Loucy (cell line): ENCODE results near the gene JSRP1.

Experiments used
- H2AFZ ChIP-seq: fragments of 200-600 bp; sonication (generic); 2 replicates; pipeline ENCODE4 v1.6.0; 2016; ENCODE audit warnings: antibody characterized with exemption, mild to moderate bottlenecking, low read length, moderate library complexity
- H3F3A ChIP-seq: fragments of 200-600 bp; 2 replicates; pipeline ENCODE4 v1.6.0; 2016; ENCODE audit warnings: antibody characterized with exemption, low read depth, mild to moderate bottlenecking
- H3K27me3 ChIP-seq: fragments of 200-600 bp; sonication (generic); 2 replicates; pipeline ENCODE4 v1.6.1; 2014; ENCODE audit warnings: low read length, mild to moderate bottlenecking; ENCODE audit not compliant: insufficient read depth, poor library complexity, severe bottlenecking
- H3K36me3 ChIP-seq: fragments of 200-600 bp; sonication (generic); 2 replicates; pipeline ENCODE4 v1.6.1; 2016; ENCODE audit warnings: low read length; ENCODE audit not compliant: insufficient read depth
- H3K4me1 ChIP-seq: fragments of 200-600 bp; sonication (generic); 2 replicates; pipeline ENCODE4 v1.5.1; 2014; ENCODE audit warnings: low read length, mild to moderate bottlenecking; ENCODE audit not compliant: insufficient read depth, poor library complexity, severe bottlenecking
- H3K4me2 ChIP-seq: fragments of 200-600 bp; sonication (generic); 2 replicates; pipeline ENCODE4 v1.6.0; 2014; ENCODE audit warnings: antibody characterized with exemption, low read length, low read depth, mild to moderate bottlenecking; ENCODE audit not compliant: poor library complexity, severe bottlenecking
- H3K4me3 ChIP-seq: fragments of 200-600 bp; sonication (generic); 2 replicates; pipeline ENCODE4 v1.5.1; 2014; ENCODE audit warnings: low read length, mild to moderate bottlenecking, mixed read lengths; ENCODE audit not compliant: poor library complexity, severe bottlenecking
- H3K79me2 ChIP-seq: fragments of 200-600 bp; sonication (generic); 2 replicates; pipeline ENCODE4 v1.6.1; 2014; ENCODE audit warnings: low read length; ENCODE audit not compliant: insufficient read depth
- H3K9ac ChIP-seq: fragments of 200-600 bp; sonication (generic); 2 replicates; pipeline ENCODE4 v1.6.0; 2014; ENCODE audit warnings: mild to moderate bottlenecking, low read depth, low read length, moderate library complexity; ENCODE audit not compliant: poor library complexity, severe bottlenecking
- H3K9me2 ChIP-seq: fragments of 200-600 bp; sonication (generic); replicated peaks from 2 replicates; pipeline ENCODE4 v1.6.1; 2016; ENCODE audit warnings: low read depth, low read length, mixed read lengths
- H3K9me3 ChIP-seq: fragments of 200-600 bp; sonication (generic); 2 replicates; pipeline ENCODE4 v1.6.1; 2014; ENCODE audit warnings: mild to moderate bottlenecking, antibody characterized with exemption, low read length, low read depth; ENCODE audit not compliant: insufficient read depth
- H4K20me1 ChIP-seq: fragments of 200-600 bp; sonication (generic); 2 replicates; pipeline ENCODE4 v1.6.0; 2014; ENCODE audit warnings: antibody characterized with exemption, low read length, mild to moderate bottlenecking; ENCODE audit not compliant: insufficient read depth, poor library complexity, severe bottlenecking
- EZH2phosphoT487 ChIP-seq: fragments of 200-600 bp; IDR thresholded peaks from 2 replicates; pipeline ENCODE4 v1.6.1; 2018; ENCODE audit warnings: antibody characterized with exemption, mild to moderate bottlenecking, moderate library complexity, borderline replicate concordance
- TF ChIP-seq, protein P1 (sequence below): fragments of 200-600 bp; sonication (generic); conservative IDR thresholded peaks from 2 replicates; pipeline ENCODE4 v1.5.1; 2014; ENCODE audit warnings: mild to moderate bottlenecking, antibody characterized with exemption, low read length

The JSRP1 gene

DNA sequence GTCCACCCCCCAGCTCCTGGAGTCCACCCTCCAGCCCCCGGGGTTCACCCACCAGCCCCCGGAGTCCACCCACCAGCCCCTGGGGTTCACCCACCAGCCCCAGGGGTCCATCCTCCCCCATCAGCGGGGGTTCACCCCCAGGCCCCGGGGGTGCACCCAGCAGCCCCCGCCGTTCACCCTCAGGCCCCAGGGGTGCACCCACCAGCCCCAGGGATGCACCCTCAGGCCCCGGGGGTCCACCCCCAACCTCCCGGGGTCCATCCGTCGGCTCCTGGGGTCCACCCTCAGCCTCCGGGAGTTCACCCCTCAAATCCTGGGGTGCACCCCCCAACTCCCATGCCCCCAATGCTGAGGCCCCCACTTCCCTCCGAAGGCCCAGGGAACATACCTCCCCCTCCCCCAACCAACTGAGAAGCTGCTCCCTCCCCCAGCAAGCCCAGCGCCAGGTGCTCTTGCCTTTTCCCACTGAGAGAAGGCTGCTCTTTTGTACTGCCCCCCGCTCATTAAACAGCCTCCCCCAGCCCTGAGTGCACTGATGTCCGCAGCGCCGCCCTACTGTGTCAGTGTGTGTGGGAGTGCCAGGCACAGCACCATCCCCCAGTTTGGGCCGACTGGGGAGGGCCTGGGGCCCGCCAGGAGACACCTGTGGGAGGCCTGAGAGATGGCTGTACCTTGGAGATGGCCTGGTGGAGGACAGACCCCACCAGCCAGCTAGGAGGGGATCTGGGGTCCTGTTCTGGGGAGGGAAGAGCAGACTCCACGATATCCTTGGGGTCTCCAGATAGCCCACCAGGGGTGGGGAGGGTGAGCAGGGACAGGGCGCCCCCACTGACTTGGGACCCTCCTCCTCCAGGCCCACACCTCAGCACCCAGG is 7.8 kb downstream of the JSRP1 start:
- peaks cover 19% of the 10 kb centered on the region for H4K20me1 ChIP-seq
- H3K9me3 ChIP-seq, result no peaks in the 10 kb centered on the region
- peaks cover 22% of the 10 kb centered on the region for H3K79me2 ChIP-seq
- H3K27me3 ChIP-seq, result no peaks in the 10 kb centered on the region
- peaks cover 67% of the 10 kb centered on the region; the same call in 1 of the 2 replicates for H3K36me3 ChIP-seq
- H3K9me2 ChIP-seq, result no peaks in the 10 kb centered on the region
- no peak overlapping the region for H2AFZ ChIP-seq
- no peak for TF ChIP-seq EZH2phosphoT487
- TF ChIP-seq, protein P1, sequence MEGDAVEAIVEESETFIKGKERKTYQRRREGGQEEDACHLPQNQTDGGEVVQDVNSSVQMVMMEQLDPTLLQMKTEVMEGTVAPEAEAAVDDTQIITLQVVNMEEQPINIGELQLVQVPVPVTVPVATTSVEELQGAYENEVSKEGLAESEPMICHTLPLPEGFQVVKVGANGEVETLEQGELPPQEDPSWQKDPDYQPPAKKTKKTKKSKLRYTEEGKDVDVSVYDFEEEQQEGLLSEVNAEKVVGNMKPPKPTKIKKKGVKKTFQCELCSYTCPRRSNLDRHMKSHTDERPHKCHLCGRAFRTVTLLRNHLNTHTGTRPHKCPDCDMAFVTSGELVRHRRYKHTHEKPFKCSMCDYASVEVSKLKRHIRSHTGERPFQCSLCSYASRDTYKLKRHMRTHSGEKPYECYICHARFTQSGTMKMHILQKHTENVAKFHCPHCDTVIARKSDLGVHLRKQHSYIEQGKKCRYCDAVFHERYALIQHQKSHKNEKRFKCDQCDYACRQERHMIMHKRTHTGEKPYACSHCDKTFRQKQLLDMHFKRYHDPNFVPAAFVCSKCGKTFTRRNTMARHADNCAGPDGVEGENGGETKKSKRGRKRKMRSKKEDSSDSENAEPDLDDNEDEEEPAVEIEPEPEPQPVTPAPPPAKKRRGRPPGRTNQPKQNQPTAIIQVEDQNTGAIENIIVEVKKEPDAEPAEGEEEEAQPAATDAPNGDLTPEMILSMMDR, result no peak
- H3K4me1 ChIP-seq, result no peaks in the 10 kb centered on the region
- H3K4me3 ChIP-seq, result no peak overlapping the region
- no peaks in the 10 kb centered on the region for H3F3A ChIP-seq
- no peak overlapping the region for H3K9ac ChIP-seq
- no peak overlapping the region for H3K4me2 ChIP-seq

- Histone ChIP-seq H3K4me3 (no peak overlapping the region), H3K9ac (no peak overlapping the region), H3K36me3 (peaks cover 75% of the 10 kb centered on the region; the same call in 1 of the 2 replicates), H3K4me2 (no peak overlapping the region), H3K4me1 (no peaks in the 10 kb centered on the region), H3K9me3 (no peaks in the 10 kb centered on the region), H3K27me3 (no peaks in the 10 kb centered on the region), H3F3A (no peaks in the 10 kb centered on the region), H3K9me2 (no peaks in the 10 kb centered on the region), H2AFZ (no peak overlapping the region), H4K20me1 (peaks cover 27% of the 10 kb centered on the region), H3K79me2 (peaks cover 30% of the 10 kb centered on the region)
- TF ChIP-seq EZH2phosphoT487, result no peak
- TF ChIP-seq, protein P1, result no peak
These were observed 8.7 kb downstream of the JSRP1 start for GRCh38 chr19:2247433-2248101.

DNA sequence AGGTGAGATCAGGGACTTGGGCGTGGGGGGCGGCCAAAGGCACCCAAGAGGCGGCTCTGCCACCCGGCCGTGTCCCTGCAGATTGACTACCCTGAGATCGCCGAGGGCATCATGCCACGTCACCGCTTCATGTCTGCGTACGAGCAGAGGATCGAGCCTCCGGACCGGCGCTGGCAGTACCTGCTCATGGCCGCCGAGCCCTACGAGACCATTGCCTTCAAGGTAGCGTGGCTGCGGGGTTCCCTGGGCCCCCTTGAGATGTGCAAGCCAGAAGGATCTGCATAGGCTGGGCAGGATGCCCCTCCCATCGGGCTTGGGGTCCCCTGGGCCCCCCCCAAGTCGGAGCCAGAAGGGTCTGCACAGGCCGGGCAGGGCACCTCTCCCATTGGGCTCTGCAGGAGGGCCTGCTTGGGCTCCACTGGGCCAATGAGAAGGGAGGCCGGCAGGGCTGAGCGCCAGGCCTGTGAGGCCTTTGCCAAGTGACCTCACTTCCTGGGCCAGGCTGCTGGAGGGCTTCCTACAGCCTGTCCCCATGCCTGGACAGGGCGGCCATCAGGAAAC is 9.3 kb downstream of the JSRP1 start:
- Histone ChIP-seq H2AFZ (no peak overlapping the region), H4K20me1 (peaks cover 34% of the 10 kb centered on the region), H3K9me2 (no peaks in the 10 kb centered on the region), H3K36me3 (peaks cover 78% of the 10 kb centered on the region; the same call in 1 of the 2 replicates), H3K4me3 (no peak overlapping the region), H3K4me2 (no peak overlapping the region), H3K9ac (no peak overlapping the region), H3K4me1 (peaks cover 4% of the 10 kb centered on the region), H3F3A (no peaks in the 10 kb centered on the region), H3K9me3 (no peaks in the 10 kb centered on the region), H3K79me2 (peaks cover 37% of the 10 kb centered on the region), H3K27me3 (no peaks in the 10 kb centered on the region)
- TF ChIP-seq, protein P1, result no peak
- TF ChIP-seq EZH2phosphoT487, result no peak
